H1 (cell line): ENCODE data around the gene CAMK2D. TPM values are rescaled to one million over a fixed set of nuclear protein-coding genes. Genes with fewer than 3 reads are reported as not detected.

Experiments used
- ASH2L ChIP-seq: fragments of 200-600, 300-600 bp; sonication (generic); IDR thresholded peaks from one replicate; pipeline ENCODE4 v1.7.1; 2017; ENCODE audit warnings: low read length
- ATF3 ChIP-seq: IDR thresholded peaks from 2 replicates; pipeline ENCODE4 v1.6.1; 2011; ENCODE audit warnings: low read depth, mild to moderate bottlenecking, low read length; ENCODE audit not compliant: insufficient read depth
- CBX5 ChIP-seq: fragments of 300-800, 300-1000 bp; sonication (generic); IDR thresholded peaks from 2 replicates; pipeline ENCODE4 v1.7.1; 2016; ENCODE audit warnings: antibody characterized with exemption, low read length, low read depth
- CHD2 ChIP-seq: IDR thresholded peaks from 2 replicates; pipeline ENCODE4 v1.6.1; 2012; ENCODE audit warnings: low read length, improper control_type of control experiment
- SIRT6 ChIP-seq: IDR thresholded peaks from one replicate; pipeline ENCODE4 v1.7.1; 2012; ENCODE audit warnings: low read length, inconsistent platforms
- SUZ12 ChIP-seq: fragments of 200-600 bp; sonication (generic); IDR thresholded peaks from 2 replicates; pipeline ENCODE4 v1.6.1; 2012; ENCODE audit warnings: mild to moderate bottlenecking, inconsistent platforms, low read length, moderate library complexity, mixed read lengths
- polyA plus RNA-seq, 7 experiments: library from polyadenylated mRNA; depleted of rRNA in 3 of 7; stranded (reverse) in 5 of 7; unstranded in 2 of 7; fragments of >200 nt in 5 of 7; fragments of 200-250 nt in 2 of 7; gene quantifications; 1 replicate in 5 of 7; 2 replicates in 1 of 7; 4 replicates in 1 of 7; pipeline versions ENCODE4 v1.2.1 to v1.2.3, GENCODE V29; 2011 to 2013; ENCODE audit warnings: missing spikeins in 2 of 7, mixed read lengths in 2 of 7
- total RNA-seq: library from RNA; stranded (reverse); fragmentation: NEBNext Ultra II Directional; extraction: Animal tissue kit (Norgen Biotek cat#: 25700); gene quantifications from 2 replicates; pipeline ENCODE4 v1.2.1, GENCODE V29; 2021

The CAMK2D gene
- total and polyA plus RNA-seq, 2 of the 8 experiments (the other 6 are each of a cell fraction or from before 2014, with no cell fraction given): 3.2 to 7.0 TPM

- no peak for TF ChIP-seq CBX5
- no peak for TF ChIP-seq SIRT6
- TF ChIP-seq ATF3: no peak
- no peak for TF ChIP-seq ASH2L
- no peak for TF ChIP-seq CHD2
- no peak for TF ChIP-seq SUZ12
Measured at GRCh38 chr4:113768952-113769351, 7.4 kb upstream of the CAMK2D start (continued).
